Measurements from ENCODE around the gene NDUFV2.
"Not testable (repeated sequence)": the region's sequence is repeated elsewhere in the genome, so short reads cannot be mapped to it uniquely, and the experiment has no call there.

The NDUFV2 gene

DNA sequence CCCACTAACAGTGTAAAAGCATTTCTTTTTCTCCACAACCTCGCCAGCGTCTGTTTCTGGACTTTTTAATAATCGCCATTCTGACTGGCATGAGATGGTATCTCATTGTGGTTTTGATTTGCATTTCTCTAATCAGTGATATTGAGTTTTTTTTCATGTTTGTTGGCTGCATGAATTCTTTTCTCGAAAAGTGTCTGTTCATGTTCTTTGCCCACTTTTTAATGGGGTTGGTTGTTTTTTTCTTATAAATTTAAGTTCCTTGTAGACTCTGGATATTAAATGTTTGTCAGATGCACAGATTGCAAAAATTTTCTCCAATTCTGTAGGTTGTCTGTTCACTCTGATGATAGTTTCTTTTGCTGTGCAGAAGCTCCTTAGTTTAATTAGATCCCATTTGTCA, 60.2 kb downstream of the NDUFV2 start:
- DNase-seq: not testable (repeated sequence)

DNA sequence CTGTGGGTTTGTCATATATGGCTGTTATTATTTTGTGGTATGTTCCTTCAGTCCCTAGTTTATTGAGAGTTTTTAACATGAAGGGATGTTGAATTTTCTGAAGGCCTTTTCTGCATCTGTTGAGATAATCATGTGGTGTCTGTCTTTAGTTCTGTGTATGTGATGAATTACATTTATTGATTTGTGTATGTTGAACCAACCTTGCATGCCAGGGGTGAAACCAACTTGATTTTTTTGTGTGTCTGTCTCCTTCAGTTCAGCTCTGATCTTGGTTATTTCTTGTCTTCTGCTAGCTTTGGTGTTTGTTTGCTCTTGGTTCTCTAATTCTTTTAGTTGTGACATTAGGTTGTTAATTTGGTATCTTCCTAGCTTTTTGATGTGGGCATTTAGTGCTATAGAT, 61.6 kb downstream of the NDUFV2 start:
- not testable (repeated sequence) for DNase-seq

DNA sequence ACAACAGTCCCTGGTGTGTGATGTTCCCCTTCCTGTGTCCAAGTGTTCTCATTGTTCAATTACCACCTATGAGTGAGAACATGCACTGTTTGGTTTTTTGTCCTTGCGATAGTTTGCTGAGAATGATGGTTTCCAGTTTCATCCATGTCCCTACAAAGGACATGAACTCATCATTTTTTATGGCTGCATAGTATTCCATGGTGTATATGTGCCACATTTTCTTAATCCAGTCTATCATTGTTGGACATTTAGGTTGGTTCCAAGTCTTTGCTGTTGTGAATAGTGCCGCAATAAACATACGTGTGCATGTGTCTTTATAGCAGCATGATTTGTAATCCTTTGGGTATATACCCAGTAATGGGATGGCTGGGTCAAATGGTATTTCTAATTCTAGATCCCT, 63.4 kb downstream of the NDUFV2 start:
- not testable (repeated sequence) for DNase-seq

DNA sequence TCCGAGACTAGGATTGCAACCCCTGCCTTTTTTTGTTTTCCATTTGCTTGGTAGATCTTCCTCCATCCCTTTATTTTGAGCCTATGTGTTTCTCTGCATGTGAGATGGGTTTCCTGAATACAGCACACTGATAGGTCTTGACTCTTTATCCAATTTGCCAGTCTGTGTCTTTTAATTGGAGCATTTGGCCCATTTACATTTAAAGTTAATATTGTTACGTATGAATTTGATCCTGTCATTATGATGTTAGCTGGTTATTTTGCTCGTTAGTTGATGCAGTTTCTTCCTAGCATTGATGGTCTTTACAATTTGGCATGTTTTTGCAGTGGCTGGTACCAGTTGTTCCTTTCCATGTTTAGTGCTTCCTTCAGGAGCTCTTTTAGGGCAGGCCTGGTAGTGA, 67.0 kb downstream of the NDUFV2 start:
- not testable (repeated sequence) for DNase-seq

DNA sequence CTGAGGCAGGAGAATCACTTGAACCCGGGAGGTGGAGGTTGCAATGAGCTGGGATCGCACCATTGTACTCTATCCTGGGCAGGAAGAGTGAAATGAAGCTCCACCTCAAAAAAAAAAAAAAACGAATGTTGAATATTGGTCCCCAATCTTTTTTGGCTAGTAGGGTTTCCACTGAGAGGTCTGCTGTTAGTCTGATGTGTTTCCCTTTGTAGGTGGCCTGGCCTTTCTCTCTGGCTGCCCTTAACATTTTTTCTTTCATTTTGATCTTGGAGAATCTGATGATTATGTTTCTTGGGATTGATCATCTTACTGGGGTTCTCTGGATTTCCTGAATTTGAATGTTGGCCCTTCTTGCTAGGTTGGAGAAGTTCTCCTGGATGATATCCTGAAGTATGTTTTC, 69.4 kb downstream of the NDUFV2 start:
- not testable (repeated sequence) for DNase-seq

- no peak for DNase-seq
Observed at GRCh38 chr18:9172506-9173127, 70.1 kb downstream of the NDUFV2 start.

GRCh38 chr18:9173770-9174233, 71.3 kb downstream of the NDUFV2 start:
- no peak for DNase-seq

DNA sequence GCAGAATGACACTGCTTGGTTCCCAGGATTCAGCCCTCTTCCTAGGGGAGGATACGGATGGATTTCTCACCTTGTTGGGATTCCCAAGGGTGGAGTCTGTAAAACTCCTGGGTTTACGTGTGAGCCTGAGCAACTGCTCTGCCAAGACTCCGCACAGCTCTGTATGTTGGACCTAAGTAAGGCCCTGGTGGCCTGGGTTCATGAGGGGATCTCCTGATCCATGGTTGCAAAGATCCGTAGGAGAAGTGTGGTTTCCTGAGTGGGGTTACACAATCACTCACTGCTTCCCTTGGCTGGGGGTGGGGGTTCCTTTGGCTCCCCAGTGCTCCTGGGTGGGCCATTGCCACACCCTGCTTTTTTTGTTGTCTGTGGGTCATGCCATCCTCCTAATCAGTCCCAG, 71.8 kb downstream of the NDUFV2 start:
- no peak for DNase-seq

- no peak for DNase-seq
Observed at GRCh38 chr18:9175115-9175514, 72.6 kb downstream of the NDUFV2 start.

- no peak for DNase-seq
Observed at GRCh38 chr18:9177031-9177430, 74.5 kb downstream of the NDUFV2 start.

GRCh38 chr18:9177466-9177865, 75.0 kb downstream of the NDUFV2 start:
- DNase-seq: no peak

DNA sequence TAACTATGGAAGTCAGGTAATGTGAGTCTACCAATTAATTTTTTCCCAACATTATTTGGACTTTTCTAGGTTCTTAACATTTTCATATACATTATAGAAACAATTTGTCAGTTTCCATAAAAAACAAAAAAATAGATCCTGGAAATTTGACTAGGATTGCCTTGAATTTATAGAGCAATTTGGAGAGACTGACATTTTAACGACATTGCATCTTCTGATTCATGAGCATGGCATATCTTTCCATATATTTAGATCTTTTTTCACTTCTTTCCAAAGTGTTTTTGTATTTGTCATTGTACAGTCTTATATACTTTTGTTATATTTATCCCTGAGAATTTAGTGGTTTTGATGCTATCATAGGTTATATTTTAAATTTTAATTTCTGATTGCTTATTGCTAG, 76.1 kb downstream of the NDUFV2 start:
- DNase-seq: no peak

DNA sequence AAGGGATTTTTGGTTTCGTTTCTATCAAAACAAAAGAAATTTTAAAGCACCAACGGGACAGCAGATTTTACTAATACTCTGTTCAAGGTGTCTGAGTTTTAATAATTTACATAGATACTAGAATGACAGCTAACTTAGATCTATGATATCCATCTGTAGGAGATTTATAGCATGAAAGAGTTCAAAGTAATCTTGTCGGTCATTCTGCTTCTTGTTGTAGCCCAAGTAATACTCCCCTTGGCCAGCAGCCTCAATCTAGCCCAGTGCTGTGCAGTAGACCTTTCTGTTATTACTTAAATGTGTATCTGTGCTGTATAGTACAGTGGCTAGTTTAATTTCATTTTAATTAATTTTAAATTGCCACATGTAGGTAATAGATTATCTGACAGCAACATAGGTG, 78.8 kb downstream of the NDUFV2 start:
- DNase-seq: no peak

GRCh38 chr18:9182852-9183399, 80.4 kb downstream of the NDUFV2 start:
- no peak for DNase-seq

Data from DMS153 (cell line).